ENCODE data around the gene TP63. TPM values are rescaled to one million over a fixed set of nuclear protein-coding genes. Genes with fewer than 3 reads are reported as not detected.

Gene TP63
- polyA plus RNA-seq, 3 donors, result not detected

GRCh38 chr3:189690672-189691071 lies 59.5 kb downstream of the TP63 start:
- Mint-ChIP-seq H3K4me3 (no peak overlapping the region), H3K27ac (no peak overlapping the region), H3K27me3 (ENCODE audit: low read depth in 3 of 3) (peaks cover 0 to 3% (median 0%) of the 10 kb centered on the region in 3 donors), H3K4me1 (no peaks in the 10 kb centered on the region), H3K9me3 (peaks cover 0 to 1% (median 0%) of the 10 kb centered on the region in 7 donors), H3K36me3 (no peaks in the 10 kb centered on the region)
- intact Hi-C loops (cut with micrococcal nuclease), result no loop called here
- Histone ChIP-seq H4K20me1 (ENCODE audit: insufficient read depth, low read length) (no peaks in the 10 kb centered on the region), H3K9ac (ENCODE audit: insufficient read depth, low read length, poor library complexity, severe bottlenecking) (no peak overlapping the region), H3K4me3 (replicated peaks in 1 of 3; ENCODE audit: low read depth in 2 of 3, low read length in 3 of 3) (no peak overlapping the region), H3K27ac (ENCODE audit: low read depth in 1 of 2, low read length in 2 of 2) (no peak overlapping the region), H3K4me2 (replicated peaks; ENCODE audit: extremely low read depth, low read length, poor library complexity, severe bottlenecking) (no peak overlapping the region), H3K79me2 (ENCODE audit: insufficient read depth, low read length) (no peaks in the 10 kb centered on the region), H3K4me1 (ENCODE audit: control insufficient read depth in 1 of 2, insufficient read depth in 2 of 2, low read length in 2 of 2) (no peaks in the 10 kb centered on the region), H3K9me3 (replicated peaks in 1 of 2; ENCODE audit: control insufficient read depth in 1 of 2, insufficient read depth in 1 of 2, low read length in 2 of 2) (no peaks in the 10 kb centered on the region), H3K36me3 (replicated peaks in 1 of 2; ENCODE audit: control insufficient read depth in 1 of 2, insufficient read depth in 2 of 2, low read length in 2 of 2) (no peaks in the 10 kb centered on the region), H2AFZ (ENCODE audit: insufficient read depth, low read depth, low read length, poor library complexity, severe bottlenecking) (no peak overlapping the region), H3K27me3 (ENCODE audit: control insufficient read depth in 2 of 2, insufficient read depth in 2 of 2, low read length in 2 of 2) (no peaks in the 10 kb centered on the region)
- TF ChIP-seq CTCF (IDR thresholded peaks at IDR 0.05), result no peak
- WGBS (ENCODE audit: insufficient coverage), result no CpG with 5 or more reads among the region's 2 CpGs
- DNase-seq, result no peak

GRCh38 chr3:189695400-189695799 lies 64.2 kb downstream of the TP63 start:
- WGBS (ENCODE audit: insufficient coverage), result no CpG with 5 or more reads among the region's 2 CpGs
- Histone ChIP-seq H3K27me3 (ENCODE audit: control insufficient read depth in 2 of 2, insufficient read depth in 2 of 2, low read length in 2 of 2) (no peaks in the 10 kb centered on the region), H3K4me3 (replicated peaks in 1 of 3; ENCODE audit: low read depth in 2 of 3, low read length in 3 of 3) (no peak overlapping the region), H3K9ac (ENCODE audit: insufficient read depth, low read length, poor library complexity, severe bottlenecking) (no peak overlapping the region), H3K79me2 (ENCODE audit: insufficient read depth, low read length) (no peaks in the 10 kb centered on the region), H3K4me2 (replicated peaks; ENCODE audit: extremely low read depth, low read length, poor library complexity, severe bottlenecking) (no peak overlapping the region), H2AFZ (ENCODE audit: insufficient read depth, low read depth, low read length, poor library complexity, severe bottlenecking) (no peak overlapping the region), H3K4me1 (ENCODE audit: control insufficient read depth in 1 of 2, insufficient read depth in 2 of 2, low read length in 2 of 2) (no peaks in the 10 kb centered on the region), H4K20me1 (ENCODE audit: insufficient read depth, low read length) (no peaks in the 10 kb centered on the region), H3K9me3 (replicated peaks in 1 of 2; ENCODE audit: control insufficient read depth in 1 of 2, insufficient read depth in 1 of 2, low read length in 2 of 2) (no peaks in the 10 kb centered on the region), H3K36me3 (replicated peaks in 1 of 2; ENCODE audit: control insufficient read depth in 1 of 2, insufficient read depth in 2 of 2, low read length in 2 of 2) (no peaks in the 10 kb centered on the region), H3K27ac (ENCODE audit: low read depth in 1 of 2, low read length in 2 of 2) (no peak overlapping the region)
- peaks cover 0 to 1% (median 0%) of the 10 kb centered on the region in 7 donors for H3K9me3 Mint-ChIP-seq
- H3K36me3 Mint-ChIP-seq, result no peaks in the 10 kb centered on the region
- intact Hi-C loops (cut with micrococcal nuclease), result no loop called here
- H3K27me3 Mint-ChIP-seq (ENCODE audit: low read depth in 3 of 3), result peaks cover 0 to 1% (median 0%) of the 10 kb centered on the region in 3 donors
- no peak overlapping the region for H3K27ac Mint-ChIP-seq
- TF ChIP-seq CTCF (IDR thresholded peaks at IDR 0.05), result no peak
- no peaks in the 10 kb centered on the region for H3K4me1 Mint-ChIP-seq
- no peak overlapping the region for H3K4me3 Mint-ChIP-seq
- DNase-seq, result no peak

Data from CD14-positive monocyte (primary cell).